Stimulated activated CD4-positive, alpha-beta T cell treated with anti-CD3 and anti-CD28 coated beads, Interleukin-4, amount 100 ng/mL, for 1 hour (primary cell): ENCODE results near the gene CDRT15L2.
"Not testable (repeated sequence)": the region's sequence is repeated elsewhere in the genome, so short reads cannot be mapped to it uniquely, and the experiment has no call there.

Experiments used
- DNase-seq: peaks from one replicate; pipeline ENCODE4 v3.0.0-alpha.2; 2020

CDRT15L2 gene

GRCh38 chr17:20579424-20579823, at the start of gene CDRT15L2:
Gene CDRT15L2, plus strand, starts transcription at chr17:20579724. Its CDS starts 20 bp downstream, at chr17:20579744.
- DNase-seq, result not testable (repeated sequence)

GRCh38 chr17:20530104-20530503, 49.4 kb upstream of the CDRT15L2 start:
- not testable (repeated sequence) for DNase-seq

GRCh38 chr17:20532544-20533090, 46.9 kb upstream of the CDRT15L2 start:
- not testable (repeated sequence) for DNase-seq

GRCh38 chr17:20533206-20533605, 46.3 kb upstream of the CDRT15L2 start:
- DNase-seq, result not testable (repeated sequence)

GRCh38 chr17:20534711-20535550, 44.6 kb upstream of the CDRT15L2 start:
- DNase-seq, result not testable (repeated sequence)

- DNase-seq, result not testable (repeated sequence)
Measured at GRCh38 chr17:20540414-20540813, 39.1 kb upstream of the CDRT15L2 start.

- DNase-seq, result not testable (repeated sequence)
Measured at GRCh38 chr17:20540865-20541264, 38.7 kb upstream of the CDRT15L2 start.

- not testable (repeated sequence) for DNase-seq
Measured at GRCh38 chr17:20541853-20542546, 37.5 kb upstream of the CDRT15L2 start.

- not testable (repeated sequence) for DNase-seq
Measured at GRCh38 chr17:20547923-20548322, 31.6 kb upstream of the CDRT15L2 start.

GRCh38 chr17:20552920-20553319, 26.6 kb upstream of the CDRT15L2 start:
- not testable (repeated sequence) for DNase-seq

GRCh38 chr17:20554728-20555127, 24.8 kb upstream of the CDRT15L2 start:
- DNase-seq, result not testable (repeated sequence)

- DNase-seq, result not testable (repeated sequence)
Measured at GRCh38 chr17:20555135-20556010, 24.2 kb upstream of the CDRT15L2 start.

- DNase-seq, result not testable (repeated sequence)
Measured at GRCh38 chr17:20558096-20558495, 21.4 kb upstream of the CDRT15L2 start.

GRCh38 chr17:20559018-20559417, 20.5 kb upstream of the CDRT15L2 start:
- DNase-seq, result not testable (repeated sequence)

GRCh38 chr17:20562587-20562986, 16.9 kb upstream of the CDRT15L2 start:
- no peak for DNase-seq

GRCh38 chr17:20565245-20565644, 14.3 kb upstream of the CDRT15L2 start:
- not testable (repeated sequence) for DNase-seq

- DNase-seq, result no peak
Measured at GRCh38 chr17:20565711-20566110, 13.8 kb upstream of the CDRT15L2 start.

- not testable (repeated sequence) for DNase-seq
Measured at GRCh38 chr17:20566736-20567135, 12.8 kb upstream of the CDRT15L2 start.

GRCh38 chr17:20567421-20567820, 12.1 kb upstream of the CDRT15L2 start:
- DNase-seq, result not testable (repeated sequence)

- not testable (repeated sequence) for DNase-seq
Measured at GRCh38 chr17:20568604-20569003, 10.9 kb upstream of the CDRT15L2 start.

- DNase-seq, result not testable (repeated sequence)
Measured at GRCh38 chr17:20571653-20572052, 7.9 kb upstream of the CDRT15L2 start.

- not testable (repeated sequence) for DNase-seq
Measured at GRCh38 chr17:20573216-20573615, 6.3 kb upstream of the CDRT15L2 start.
